A204.1 (cell line): ENCODE results near the gene TRAPPC3.
A peak's percentile ranks its signal among the peaks of the same experiment; 100 is the strongest.

Experiments
- FAIRE-seq: peaks from 2 replicates; lab custom pipeline; 2012; peaks lifted over from hg19 to GRCh38; lab: Jason Lieb, UNC

The TRAPPC3 gene

DNA sequence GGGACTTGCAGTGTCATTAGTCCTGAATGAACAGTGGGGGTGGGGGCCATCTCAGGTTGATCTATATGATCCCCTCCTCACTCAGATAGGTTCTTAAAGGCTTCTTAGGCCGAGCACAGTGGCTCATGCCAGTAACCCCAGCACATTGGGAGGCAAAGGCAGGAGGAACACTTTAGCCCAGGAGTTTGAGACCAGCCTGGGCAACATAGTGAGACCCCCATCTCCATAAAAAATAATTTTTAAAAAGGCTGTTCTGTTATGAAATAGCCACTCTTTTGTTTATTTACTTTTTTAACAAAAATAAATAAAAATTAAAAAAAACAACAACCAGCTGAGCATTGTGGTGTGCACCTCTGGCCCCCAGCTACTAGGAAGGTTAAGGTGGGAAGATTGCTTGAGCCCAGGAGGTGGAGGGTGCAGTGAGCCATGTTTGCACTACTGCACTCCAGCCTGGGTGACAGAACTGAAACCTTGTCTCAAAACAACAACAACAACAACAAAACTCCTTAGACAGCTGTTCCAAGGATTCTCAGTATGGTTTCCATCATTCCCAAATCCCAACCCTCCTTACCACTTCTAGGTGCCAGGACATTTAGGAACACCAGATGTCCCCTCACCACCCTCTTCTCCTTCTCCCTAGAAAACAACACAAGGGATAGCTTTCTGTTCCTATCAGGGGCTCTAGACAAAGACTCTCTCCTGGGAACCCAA lies 2.0 kb upstream of the TRAPPC3 start:
- FAIRE-seq, result no peak

- peak; percentile 97 for FAIRE-seq
These were observed 1.2 kb upstream of the TRAPPC3 start for GRCh38 chr1:36150296-36151133.

GRCh38 chr1:36149973-36150295 lies 648 bp upstream of the TRAPPC3 start:
- no peak for FAIRE-seq

- FAIRE-seq, result no peak
These were observed 457 bp downstream of the TRAPPC3 start for GRCh38 chr1:36148821-36149236.

DNA sequence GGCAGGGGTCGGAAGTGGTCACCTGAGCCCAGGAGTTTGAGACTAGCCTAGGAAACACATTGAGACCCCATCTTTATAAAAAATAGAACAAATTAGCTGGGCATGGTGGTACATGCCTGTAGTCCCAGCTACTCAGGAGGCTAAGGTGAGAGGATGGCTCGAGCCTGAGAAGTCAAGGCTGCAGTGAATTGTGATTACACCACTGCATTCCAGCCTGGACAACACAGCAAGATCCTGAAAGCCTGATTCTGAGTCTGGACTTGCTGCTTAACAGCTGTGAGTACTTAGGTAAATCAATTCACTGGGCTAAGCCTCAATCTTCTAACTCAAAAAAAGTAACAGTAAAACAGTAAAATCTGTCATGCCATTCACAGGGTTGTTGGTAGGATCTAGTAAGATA lies 4.9 kb downstream of the TRAPPC3 start:
- FAIRE-seq, result no peak

- FAIRE-seq, result no peak
These were observed 5.9 kb downstream of the TRAPPC3 start for GRCh38 chr1:36143424-36143823.

DNA sequence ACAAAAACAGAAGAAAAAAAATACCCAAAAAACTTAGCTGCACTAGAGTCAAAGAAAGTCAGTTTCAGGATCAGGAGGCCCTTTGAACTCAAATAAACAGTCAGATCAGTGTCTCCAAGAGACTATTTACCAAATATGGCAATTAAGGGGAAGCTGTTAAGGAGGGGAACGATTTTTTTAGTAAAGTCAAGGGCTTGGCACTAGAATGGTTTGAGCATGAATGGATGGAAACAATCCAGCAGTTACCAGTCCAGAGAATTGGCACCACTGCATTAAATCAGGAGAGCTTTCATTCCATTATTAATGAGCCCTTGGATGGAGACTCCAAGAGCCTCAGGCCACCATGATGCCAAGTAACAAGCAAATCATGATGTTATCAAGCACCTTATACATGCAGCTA lies 7.2 kb downstream of the TRAPPC3 start:
- FAIRE-seq, result no peak

DNA sequence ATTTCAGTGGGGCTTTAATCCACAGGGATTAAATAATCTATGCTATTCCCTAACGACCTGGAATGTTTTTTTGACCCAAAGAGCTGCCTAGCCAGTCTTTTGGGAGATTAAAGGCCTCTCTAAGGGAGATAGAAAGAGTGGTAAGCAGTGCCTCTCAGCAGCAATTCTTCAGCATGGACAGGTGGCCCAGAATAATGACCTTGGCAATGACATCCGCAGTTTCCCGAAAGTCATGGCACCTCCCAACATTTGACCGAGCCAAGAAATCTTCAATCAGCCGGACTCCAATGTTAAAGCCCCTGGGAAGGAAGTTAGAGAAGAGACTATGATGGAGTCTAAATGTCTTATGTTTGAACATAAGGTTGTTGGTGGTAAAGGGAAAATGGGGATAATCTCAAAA lies 9.8 kb downstream of the TRAPPC3 start:
- no peak for FAIRE-seq

- FAIRE-seq, result no peak
These were observed 11.5 kb downstream of the TRAPPC3 start for GRCh38 chr1:36137776-36138175.

DNA sequence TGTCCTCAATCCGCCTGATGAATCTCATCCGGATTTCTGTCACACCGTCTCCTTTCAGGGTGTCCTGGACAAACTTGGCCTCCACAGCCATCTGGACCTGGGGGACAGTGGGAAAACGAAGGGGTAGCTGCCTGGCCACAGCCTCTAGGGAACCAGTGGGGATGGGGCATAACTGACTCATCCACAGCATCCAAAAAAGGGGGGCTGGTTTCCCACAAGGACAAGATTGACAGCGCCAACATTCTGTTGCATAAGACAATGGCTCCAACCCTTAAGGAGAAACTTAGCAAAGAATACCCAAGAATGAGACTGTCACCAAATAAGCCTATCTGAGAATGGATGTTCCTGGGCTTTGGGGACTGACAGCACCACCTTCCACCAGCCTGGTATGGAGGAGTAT lies 12.1 kb downstream of the TRAPPC3 start:
- FAIRE-seq, result no peak

GRCh38 chr1:36136535-36136934 lies 12.8 kb downstream of the TRAPPC3 start:
- FAIRE-seq, result no peak

DNA sequence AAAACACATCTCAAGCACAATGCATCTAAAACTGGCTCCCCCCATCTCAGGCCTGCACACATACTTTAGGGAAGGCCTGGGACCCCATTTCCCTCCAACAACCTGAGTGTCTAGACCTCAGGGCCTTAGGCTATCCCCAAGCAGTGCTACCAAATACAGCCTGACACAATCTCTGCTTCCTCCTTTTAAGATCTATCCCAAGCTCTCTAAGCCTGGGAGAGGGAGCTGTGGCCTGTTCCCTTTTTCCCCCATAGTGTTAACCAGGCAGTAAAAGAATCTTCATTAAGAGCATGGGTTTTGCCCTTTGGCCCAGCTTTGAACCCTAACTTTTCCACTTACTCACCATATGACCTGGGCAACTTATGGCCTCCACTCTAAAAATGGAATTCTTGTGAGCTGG lies 13.5 kb downstream of the TRAPPC3 start:
- no peak for FAIRE-seq

- no peak for FAIRE-seq
These were observed 14.0 kb downstream of the TRAPPC3 start for GRCh38 chr1:36135330-36135667.

- no peak for FAIRE-seq
These were observed 14.6 kb downstream of the TRAPPC3 start for GRCh38 chr1:36134505-36135329.

DNA sequence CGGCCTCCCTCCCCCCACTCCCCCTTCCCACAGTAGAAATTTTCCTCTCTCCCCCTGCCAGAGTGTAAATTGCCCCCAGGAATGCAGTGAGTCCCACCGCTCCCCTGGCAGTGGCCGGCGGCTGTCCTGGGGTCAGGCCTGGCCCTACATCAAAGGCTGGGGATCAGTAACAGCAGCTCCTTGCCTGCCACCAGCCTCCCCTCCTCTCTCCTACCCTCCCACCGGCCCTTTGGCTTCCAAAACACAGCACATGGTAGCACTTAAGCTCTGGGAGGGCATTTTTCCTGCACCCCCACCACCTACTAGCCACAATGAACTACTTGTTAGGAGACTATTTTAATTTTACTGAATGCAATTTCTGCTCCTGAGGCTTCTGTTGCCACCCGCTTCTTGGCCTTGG lies 15.3 kb downstream of the TRAPPC3 start:
- FAIRE-seq, result no peak

- FAIRE-seq, result no peak
These were observed 15.8 kb downstream of the TRAPPC3 start for GRCh38 chr1:36133484-36133883.

GRCh38 chr1:36132029-36132428 lies 17.3 kb downstream of the TRAPPC3 start:
- no peak for FAIRE-seq

GRCh38 chr1:36128905-36129206 lies 20.4 kb downstream of the TRAPPC3 start:
- FAIRE-seq, result no peak

DNA sequence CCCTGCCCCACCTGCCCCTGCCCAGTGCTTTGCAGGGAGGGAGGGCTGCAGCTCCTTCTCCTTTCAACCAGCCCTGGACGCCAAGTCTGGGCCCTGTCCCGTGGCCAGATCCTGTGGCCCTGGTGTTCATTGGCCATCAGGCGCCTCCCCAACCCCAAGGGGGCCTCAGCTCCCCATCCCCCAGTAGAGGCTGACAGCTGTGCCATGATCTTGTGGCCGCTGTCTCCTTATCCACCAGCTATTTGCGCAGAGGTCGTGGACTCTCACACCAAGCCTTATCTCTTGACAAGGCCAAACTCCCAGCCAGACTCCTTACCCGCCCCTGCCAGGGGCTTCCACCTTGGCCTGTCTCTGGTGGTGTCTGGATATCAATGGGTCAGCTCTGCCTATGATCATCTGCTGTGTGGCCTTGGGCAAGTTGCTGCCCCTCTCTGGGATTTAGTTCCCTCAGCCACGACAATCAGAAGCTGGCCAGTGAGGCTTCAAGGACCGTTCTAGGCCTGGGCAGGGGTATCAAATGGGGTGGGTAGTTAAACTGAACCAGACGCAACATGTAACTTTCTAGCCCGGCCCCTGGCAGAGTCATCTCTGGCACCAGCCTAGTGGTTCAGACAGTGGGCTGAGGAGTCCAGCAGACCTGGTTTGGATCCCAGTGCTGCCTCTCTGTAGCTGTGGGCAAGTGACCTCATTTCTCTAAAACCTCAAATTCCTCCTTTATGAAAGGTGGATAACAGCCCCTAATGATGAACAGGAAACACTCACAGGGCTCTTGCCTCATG lies 21.0 kb downstream of the TRAPPC3 start:
- FAIRE-seq, result no peak

GRCh38 chr1:36126797-36127500 lies 22.3 kb downstream of the TRAPPC3 start:
- FAIRE-seq, result no peak

DNA sequence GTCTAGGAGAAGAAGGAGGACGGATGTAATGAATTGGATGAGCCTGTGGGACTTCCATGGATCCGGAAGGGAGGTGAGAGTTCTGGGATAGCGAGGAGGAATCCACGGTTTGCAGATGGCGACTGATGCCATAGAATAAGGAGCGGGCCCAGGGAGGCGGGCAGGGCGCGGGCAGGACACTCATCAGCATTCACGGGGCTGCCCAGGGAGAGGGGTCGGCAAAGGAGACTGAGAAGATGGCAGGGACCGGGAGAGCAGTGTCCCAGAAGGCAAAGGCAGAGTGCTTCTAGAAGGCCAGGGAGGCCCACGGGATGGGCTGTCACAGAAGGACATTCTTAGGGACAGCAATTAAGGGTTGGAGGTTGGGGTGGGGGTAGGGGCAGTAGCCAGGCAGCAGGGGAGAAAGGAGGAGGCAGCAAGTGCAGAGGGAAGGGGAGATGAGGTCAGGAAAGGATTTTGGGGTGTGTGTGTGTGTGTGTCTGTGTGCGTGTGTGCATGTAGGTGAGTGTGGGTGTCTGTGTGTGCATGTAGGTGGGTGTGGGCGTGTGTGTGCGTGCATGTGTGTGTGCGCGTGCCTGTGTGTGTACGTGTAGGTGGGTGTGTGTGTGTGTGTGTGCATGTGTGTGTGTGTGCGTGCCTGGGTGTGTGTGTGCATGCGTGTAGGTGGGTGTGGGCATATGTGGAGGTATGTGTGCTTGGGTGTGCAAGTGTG lies 23.1 kb downstream of the TRAPPC3 start:
- FAIRE-seq, result no peak
